Posterior vena cava (tissue), 2 donors: ENCODE results near the gene RNF169. TPM values are rescaled to one million over a fixed set of nuclear protein-coding genes. Genes with fewer than 3 reads are reported as not detected.

Experiments
- DNase-seq: peaks from one replicate; pipeline ENCODE4 v3.0.0-alpha.2; 2020; ENCODE audit warnings: low spot score
- intact Hi-C, 2 donors: fragments of 100-400 bp; cut with DNase I; formaldehyde crosslinking; loops; one replicate each; pipeline versions ENCODE4 v1.14.1 to v1.14.2; 2022 to 2023
- long read RNA-seq, 2 donors: library from polyadenylated mRNA; unstranded; transcript quantifications; one replicate each; pipeline ENCODE4 v2.0.0, GENCODE V29; 2020 to 2021
- total RNA-seq, 2 donors: library from RNA; stranded (reverse); fragmentation: NEBNext Ultra II Directional; extraction: Animal tissue kit (Norgen Biotek cat#: 25700); gene quantifications; one replicate each; pipeline ENCODE4 v1.2.1, GENCODE V29; 2021
- donor health status: DM: yes; HTN: yes; CAD: no.
- donor health status: DM: yes; HTN: yes; CAD: no.

The RNF169 gene
- total RNA-seq = 10 to 100 TPM; 14.7 to 19.8 TPM
- long read RNA-seq, donor 1, partial matches to known transcripts = 0 of 3 reads
- long read RNA-seq, donor 1, other reads (novel, unspliced or antisense) = 3 of 3 reads
- long read RNA-seq, donor 2, full-length matches to known transcripts = 1 of 9 reads
- long read RNA-seq, donor 2, partial matches to known transcripts = 1 of 9 reads
- long read RNA-seq, donor 2, other reads (novel, unspliced or antisense) = 7 of 9 reads

GRCh38 chr11:74748211-74749126 is at the start of gene RNF169:
TSS of gene RNF169 (plus strand) at chr11:74748849. CDS start at chr11:74748881, 32 bp downstream.
- intact Hi-C loops = loop anchor here in 1 of 2 donors (5.0 kb wide), 1 partner anchor 1314 kb away; no protein-coding TSS in a partner anchor
- peak; percentile 98 for DNase-seq

GRCh38 chr11:74699615-74700396 is 48.8 kb upstream of the RNF169 start:
- intact Hi-C loops = no loop called here

GRCh38 chr11:74701351-74701750 is 47.3 kb upstream of the RNF169 start:
- intact Hi-C loops = no loop called here
- no peak for DNase-seq

More at GRCh38 chr11:74699615-74700396, 48.8 kb upstream of the RNF169 start:
- DNase-seq = no peak

GRCh38 chr11:74702383-74703007 is 46.2 kb upstream of the RNF169 start:
- intact Hi-C loops = no loop called here
- peak; percentile 89 for DNase-seq

GRCh38 chr11:74703211-74703610 is 45.4 kb upstream of the RNF169 start:
- DNase-seq = no peak
- intact Hi-C loops = no loop called here

GRCh38 chr11:74707182-74707581 is 41.5 kb upstream of the RNF169 start:
- intact Hi-C loops = no loop called here
- no peak for DNase-seq

- no peak for DNase-seq
- intact Hi-C loops = no loop called here
These were observed 40.8 kb upstream of the RNF169 start for GRCh38 chr11:74707602-74708510.

GRCh38 chr11:74709175-74709574 is 39.5 kb upstream of the RNF169 start:
- intact Hi-C loops = no loop called here
- no peak for DNase-seq

- intact Hi-C loops = no loop called here
- no peak for DNase-seq
These were observed 38.2 kb upstream of the RNF169 start for GRCh38 chr11:74710281-74710938.

GRCh38 chr11:74713686-74714085 is 35.0 kb upstream of the RNF169 start:
- intact Hi-C loops = no loop called here

GRCh38 chr11:74714904-74715303 is 33.7 kb upstream of the RNF169 start:
- intact Hi-C loops = no loop called here
- no peak for DNase-seq

More at GRCh38 chr11:74713686-74714085, 35.0 kb upstream of the RNF169 start:
- no peak for DNase-seq

- DNase-seq = no peak
These were observed 31.3 kb upstream of the RNF169 start for GRCh38 chr11:74717221-74717969.

GRCh38 chr11:74719011-74719410 is 29.6 kb upstream of the RNF169 start:
- intact Hi-C loops = no loop called here
- DNase-seq = no peak

More at GRCh38 chr11:74717221-74717969, 31.3 kb upstream of the RNF169 start:
- intact Hi-C loops = no loop called here

GRCh38 chr11:74720596-74721478 is 27.8 kb upstream of the RNF169 start:
- intact Hi-C loops = loop anchor here (10.0 kb wide), 2 partner anchors 106 to 256 kb away; partner anchors contain the start of gene KCNE3 (in 1 of the 2)
- peak; percentile 89 for DNase-seq

- intact Hi-C loops = loop anchor here (10.0 kb wide), 2 partner anchors 107 to 257 kb away; partner anchors contain the start of gene KCNE3 (in 1 of the 2)
These were observed 27.2 kb upstream of the RNF169 start for GRCh38 chr11:74721479-74721835.

GRCh38 chr11:74723511-74723910 is 25.1 kb upstream of the RNF169 start:
- DNase-seq = no peak
- intact Hi-C loops = loop anchor here (10.0 kb wide), 2 partner anchors 109 to 259 kb away; partner anchors contain the start of gene KCNE3 (in 1 of the 2)

More at GRCh38 chr11:74721479-74721835, 27.2 kb upstream of the RNF169 start:
- DNase-seq = no peak
